Measurements from ENCODE around the gene IDS. TPM values are rescaled to one million over a fixed set of nuclear protein-coding genes. Genes with fewer than 3 reads are reported as not detected.
"Not testable (repeated sequence)": the region's sequence is repeated elsewhere in the genome, so short reads cannot be mapped to it uniquely, and the experiment has no call there.

Gene IDS, protein sequence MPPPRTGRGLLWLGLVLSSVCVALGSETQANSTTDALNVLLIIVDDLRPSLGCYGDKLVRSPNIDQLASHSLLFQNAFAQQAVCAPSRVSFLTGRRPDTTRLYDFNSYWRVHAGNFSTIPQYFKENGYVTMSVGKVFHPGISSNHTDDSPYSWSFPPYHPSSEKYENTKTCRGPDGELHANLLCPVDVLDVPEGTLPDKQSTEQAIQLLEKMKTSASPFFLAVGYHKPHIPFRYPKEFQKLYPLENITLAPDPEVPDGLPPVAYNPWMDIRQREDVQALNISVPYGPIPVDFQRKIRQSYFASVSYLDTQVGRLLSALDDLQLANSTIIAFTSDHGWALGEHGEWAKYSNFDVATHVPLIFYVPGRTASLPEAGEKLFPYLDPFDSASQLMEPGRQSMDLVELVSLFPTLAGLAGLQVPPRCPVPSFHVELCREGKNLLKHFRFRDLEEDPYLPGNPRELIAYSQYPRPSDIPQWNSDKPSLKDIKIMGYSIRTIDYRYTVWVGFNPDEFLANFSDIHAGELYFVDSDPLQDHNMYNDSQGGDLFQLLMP
- total RNA-seq (100 to 1,000 TPM in 1 of 5 donors, 10 to 100 TPM in 3, 1 to 10 TPM in 1; 8.7 to 138 (median 66.4) TPM), polyA plus RNA-seq (10 to 100 TPM; 18.0 to 50.4 (median 32.9) TPM)
- long read RNA-seq, donor 1, full-length matches to known transcripts: 4 of 4 reads
- long read RNA-seq, donor 1, partial matches to known transcripts: 0 of 4 reads
- long read RNA-seq, donor 1, other reads (novel, unspliced or antisense): 0 of 4 reads
- long read RNA-seq, donor 2, partial matches to known transcripts: 0 of 5 reads
- long read RNA-seq, donor 2, other reads (novel, unspliced or antisense): 0 of 5 reads
- long read RNA-seq, donor 3, full-length matches to known transcripts: 5 of 5 reads
- long read RNA-seq, donor 3, partial matches to known transcripts: 0 of 5 reads
- long read RNA-seq, donor 3, other reads (novel, unspliced or antisense): 0 of 5 reads
- long read RNA-seq, donor 4, full-length matches to known transcripts: 1 of 1 reads
- long read RNA-seq, donor 4, partial matches to known transcripts: 0 of 1 reads
- long read RNA-seq, donor 4, other reads (novel, unspliced or antisense): 0 of 1 reads
- long read RNA-seq, donor 5, full-length matches to known transcripts: 7 of 7 reads
- long read RNA-seq, donor 5, partial matches to known transcripts: 0 of 7 reads
- long read RNA-seq, donor 5, other reads (novel, unspliced or antisense): 0 of 7 reads
- long read RNA-seq, donor 6, full-length matches to known transcripts: 11 of 11 reads
- long read RNA-seq, donor 6, partial matches to known transcripts: 0 of 11 reads
- long read RNA-seq, donor 6, other reads (novel, unspliced or antisense): 0 of 11 reads
- long read RNA-seq, donor 7, full-length matches to known transcripts: 6 of 6 reads
- long read RNA-seq, donor 7, partial matches to known transcripts: 0 of 6 reads
- long read RNA-seq, donor 7, other reads (novel, unspliced or antisense): 0 of 6 reads
- long read RNA-seq, donor 8, full-length matches to known transcripts: 2 of 2 reads
- long read RNA-seq, donor 8, partial matches to known transcripts: 0 of 2 reads
- long read RNA-seq, donor 8, other reads (novel, unspliced or antisense): 0 of 2 reads
- long read RNA-seq, donor 9, full-length matches to known transcripts: 1 of 1 reads
- long read RNA-seq, donor 9, partial matches to known transcripts: 0 of 1 reads
- long read RNA-seq, donor 9, other reads (novel, unspliced or antisense): 0 of 1 reads
- long read RNA-seq, donor 10, full-length matches to known transcripts: 4 of 4 reads
- long read RNA-seq, donor 10, partial matches to known transcripts: 0 of 4 reads
- long read RNA-seq, donor 10, other reads (novel, unspliced or antisense): 0 of 4 reads

GRCh38 chrX:149504915-149505651 is at the start of gene IDS:
TSS of gene IDS (minus strand) at chrX:149505306. CDS start at chrX:149505137, 169 bp downstream.
- Histone ChIP-seq H3K27ac (peak within 1 kb of the TSS; percentile 88 to 93 (median 90)), H3K9me3 (no peaks in the 10 kb centered on the region), H3K4me1 (peaks cover 0 to 26% (median 11%) of the 10 kb centered on the region in 4 donors), H3K36me3 (peaks cover 7 to 23% (median 21%) of the 10 kb centered on the region in 4 donors), H3K27me3 (no peaks in the 10 kb centered on the region), H3K4me3 (peak within 1 kb of the TSS; percentile 55 to 62 (median 58))
- 0 to 50% (median 4%) methylated on average over 21 to 54 of the region's 54 CpGs for WGBS, 5 donors
- TF ChIP-seq EP300 (IDR thresholded peaks at IDR 0.05): no peak
- peak; percentile 62 to 77 (median 69) for TF ChIP-seq POLR2AphosphoS5 (IDR thresholded peaks at IDR 0.05)
- TF ChIP-seq, protein P1, sequence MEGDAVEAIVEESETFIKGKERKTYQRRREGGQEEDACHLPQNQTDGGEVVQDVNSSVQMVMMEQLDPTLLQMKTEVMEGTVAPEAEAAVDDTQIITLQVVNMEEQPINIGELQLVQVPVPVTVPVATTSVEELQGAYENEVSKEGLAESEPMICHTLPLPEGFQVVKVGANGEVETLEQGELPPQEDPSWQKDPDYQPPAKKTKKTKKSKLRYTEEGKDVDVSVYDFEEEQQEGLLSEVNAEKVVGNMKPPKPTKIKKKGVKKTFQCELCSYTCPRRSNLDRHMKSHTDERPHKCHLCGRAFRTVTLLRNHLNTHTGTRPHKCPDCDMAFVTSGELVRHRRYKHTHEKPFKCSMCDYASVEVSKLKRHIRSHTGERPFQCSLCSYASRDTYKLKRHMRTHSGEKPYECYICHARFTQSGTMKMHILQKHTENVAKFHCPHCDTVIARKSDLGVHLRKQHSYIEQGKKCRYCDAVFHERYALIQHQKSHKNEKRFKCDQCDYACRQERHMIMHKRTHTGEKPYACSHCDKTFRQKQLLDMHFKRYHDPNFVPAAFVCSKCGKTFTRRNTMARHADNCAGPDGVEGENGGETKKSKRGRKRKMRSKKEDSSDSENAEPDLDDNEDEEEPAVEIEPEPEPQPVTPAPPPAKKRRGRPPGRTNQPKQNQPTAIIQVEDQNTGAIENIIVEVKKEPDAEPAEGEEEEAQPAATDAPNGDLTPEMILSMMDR (IDR thresholded peaks at IDR 0.05): no peak
- TF ChIP-seq POLR2A (IDR thresholded peaks at IDR 0.05): peak in 2 of 4 donors; percentile 46 to 61
- DNase-seq: peak; percentile 90 to 96
- intact Hi-C loops (cut with DNase I; ENCODE audit: low total_unique reads): no loop called here

DNA sequence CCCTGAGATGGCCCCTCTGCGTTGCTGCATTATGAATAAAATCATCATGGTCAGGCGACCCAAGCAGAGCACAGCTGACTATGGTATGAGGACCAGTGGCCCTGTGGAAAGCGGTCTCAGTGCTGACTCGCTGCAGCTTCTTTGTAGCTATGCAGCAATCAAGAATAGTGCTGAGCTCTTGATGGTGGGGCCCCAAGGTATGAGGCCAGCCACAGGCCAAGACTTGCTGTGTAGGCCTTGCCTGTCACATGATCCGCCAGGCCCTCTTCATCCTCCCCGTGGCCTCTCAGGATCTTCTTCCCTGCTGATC is 46.8 kb upstream of the IDS start:
- H3K4me1 ChIP-seq; H3K9me3 ChIP-seq; H3K27me3 ChIP-seq; H3K4me3 ChIP-seq; H3K27ac ChIP-seq; H3K36me3 ChIP-seq; DNase-seq; intact Hi-C loops (cut with DNase I; ENCODE audit: low total_unique reads): not testable (repeated sequence)
- 100% methylated on average over 2 of the region's 6 CpGs; no CpG with 5 or more reads in 4 of the 5 donors for WGBS, 5 donors

DNA sequence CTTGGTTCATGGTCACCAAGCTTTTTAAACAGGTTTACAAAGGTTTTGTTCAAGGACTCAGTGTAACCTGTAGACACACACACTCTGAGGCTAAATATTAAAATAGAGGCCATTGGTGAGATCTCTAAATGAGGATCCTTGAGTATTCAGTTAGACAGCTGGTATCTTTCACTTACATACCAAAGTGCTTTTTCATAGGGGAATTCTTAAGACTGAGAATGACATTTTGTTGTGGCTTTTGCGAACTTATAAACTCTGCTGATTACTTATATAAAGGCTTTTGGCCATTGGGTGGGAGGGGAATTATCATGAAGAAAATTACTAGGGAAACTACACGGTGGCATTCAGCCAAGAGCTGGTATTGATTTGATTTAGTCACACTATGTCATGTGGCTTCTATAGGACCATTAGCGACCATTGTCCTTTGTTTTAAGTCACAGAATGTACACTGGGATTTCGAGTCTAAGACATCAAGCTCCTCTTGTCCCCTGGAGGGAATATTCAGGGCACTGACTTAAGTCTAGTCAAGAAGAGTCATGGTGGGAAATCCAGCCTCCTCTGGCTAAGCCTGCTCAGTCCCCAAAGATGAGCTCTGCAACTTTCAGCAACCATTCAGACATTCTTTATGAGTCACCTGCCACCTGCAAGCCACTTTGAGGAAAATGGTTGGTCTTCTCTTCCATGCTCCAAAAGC is 46.3 kb upstream of the IDS start:
- H3K36me3 ChIP-seq; H3K27ac ChIP-seq; intact Hi-C loops (cut with DNase I; ENCODE audit: low total_unique reads); DNase-seq; H3K9me3 ChIP-seq; H3K4me3 ChIP-seq; H3K27me3 ChIP-seq; H3K4me1 ChIP-seq: not testable (repeated sequence)
- WGBS, 5 donors: no CpG with 5 or more reads among the region's 4 CpGs

DNA sequence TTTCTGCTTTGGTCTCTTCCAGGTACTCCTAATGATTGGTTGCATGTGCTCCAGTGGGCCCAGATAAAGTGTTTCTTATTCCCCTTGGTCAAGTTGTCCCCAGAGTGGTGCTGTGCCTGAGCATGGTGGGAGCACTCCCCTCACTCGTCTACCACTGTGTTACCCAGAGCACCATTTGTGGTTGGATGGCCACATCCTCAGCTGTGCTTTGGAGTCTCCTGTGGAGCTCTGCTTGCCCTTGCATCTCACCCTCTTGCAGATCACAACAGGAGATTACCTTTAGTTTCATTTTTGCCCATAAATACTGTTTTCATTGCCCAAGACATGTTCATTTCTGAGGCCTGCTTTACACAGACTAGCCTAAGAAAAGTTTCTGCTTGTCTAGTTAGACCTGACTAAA is 45.3 kb upstream of the IDS start:
- H3K4me1 ChIP-seq; H3K4me3 ChIP-seq; H3K27me3 ChIP-seq; intact Hi-C loops (cut with DNase I; ENCODE audit: low total_unique reads); H3K9me3 ChIP-seq; DNase-seq; H3K27ac ChIP-seq; H3K36me3 ChIP-seq: not testable (repeated sequence)
- 100% methylated on average over 1 of the region's 1 CpG; no CpG with 5 or more reads in 2 of the 5 donors for WGBS, 5 donors

- 80 to 100% (median 100%) methylated on average over 1 of the region's 6 CpGs; no CpG with 5 or more reads in 2 of the 5 donors for WGBS, 5 donors
- H3K4me3 ChIP-seq; intact Hi-C loops (cut with DNase I; ENCODE audit: low total_unique reads); H3K4me1 ChIP-seq; H3K36me3 ChIP-seq; H3K27me3 ChIP-seq; H3K27ac ChIP-seq; DNase-seq; H3K9me3 ChIP-seq: not testable (repeated sequence)
Measured at GRCh38 chrX:149549701-149550100, 44.6 kb upstream of the IDS start, which contains the start of gene HSFX3. TSS of gene HSFX3 (minus strand) at chrX:149549924. CDS start at chrX:149549852, 72 bp downstream.

DNA sequence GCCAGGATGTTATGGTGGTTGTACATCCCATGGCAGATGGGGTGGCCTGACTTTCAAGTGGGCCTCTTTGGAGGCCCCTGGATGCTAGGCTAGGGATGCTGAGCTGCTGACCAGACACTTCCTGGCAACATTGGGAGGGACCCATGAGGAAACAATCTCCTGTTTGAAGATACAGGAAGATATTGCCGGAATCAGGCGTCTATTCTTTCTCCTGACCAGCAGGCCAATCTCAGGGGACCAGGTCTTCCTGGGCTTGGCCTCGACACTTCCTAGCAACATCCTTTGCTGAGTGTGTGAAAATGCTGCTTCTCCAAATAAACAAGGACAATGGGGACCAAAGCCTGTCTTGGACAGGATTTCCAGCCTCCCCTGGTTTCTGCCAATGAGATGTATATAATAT is 42.7 kb upstream of the IDS start:
- H3K36me3 ChIP-seq; H3K4me1 ChIP-seq; H3K9me3 ChIP-seq; H3K4me3 ChIP-seq; H3K27ac ChIP-seq; intact Hi-C loops (cut with DNase I; ENCODE audit: low total_unique reads); DNase-seq; H3K27me3 ChIP-seq: not testable (repeated sequence)
- 33 to 88% (median 67%) methylated on average over 1 of the region's 3 CpGs; no CpG with 5 or more reads in 2 of the 5 donors for WGBS, 5 donors

GRCh38 chrX:149546962-149547361 is 41.9 kb upstream of the IDS start:
- H3K27me3 ChIP-seq; H3K4me3 ChIP-seq; intact Hi-C loops (cut with DNase I; ENCODE audit: low total_unique reads); H3K4me1 ChIP-seq; H3K27ac ChIP-seq; DNase-seq; H3K9me3 ChIP-seq; H3K36me3 ChIP-seq: not testable (repeated sequence)
- WGBS, 5 donors: 80 to 100% (median 95%) methylated on average over 1 of the region's 1 CpG

Measured in stomach (tissue), 19 donors.